ENCODE data around the gene PRTFDC1. TPM values are rescaled to one million over a fixed set of nuclear protein-coding genes. Genes with fewer than 3 reads are reported as not detected.

The PRTFDC1 gene, protein sequence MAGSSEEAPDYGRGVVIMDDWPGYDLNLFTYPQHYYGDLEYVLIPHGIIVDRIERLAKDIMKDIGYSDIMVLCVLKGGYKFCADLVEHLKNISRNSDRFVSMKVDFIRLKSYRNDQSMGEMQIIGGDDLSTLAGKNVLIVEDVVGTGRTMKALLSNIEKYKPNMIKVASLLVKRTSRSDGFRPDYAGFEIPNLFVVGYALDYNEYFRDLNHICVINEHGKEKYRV
- 29.0 TPM for total RNA-seq

DNA sequence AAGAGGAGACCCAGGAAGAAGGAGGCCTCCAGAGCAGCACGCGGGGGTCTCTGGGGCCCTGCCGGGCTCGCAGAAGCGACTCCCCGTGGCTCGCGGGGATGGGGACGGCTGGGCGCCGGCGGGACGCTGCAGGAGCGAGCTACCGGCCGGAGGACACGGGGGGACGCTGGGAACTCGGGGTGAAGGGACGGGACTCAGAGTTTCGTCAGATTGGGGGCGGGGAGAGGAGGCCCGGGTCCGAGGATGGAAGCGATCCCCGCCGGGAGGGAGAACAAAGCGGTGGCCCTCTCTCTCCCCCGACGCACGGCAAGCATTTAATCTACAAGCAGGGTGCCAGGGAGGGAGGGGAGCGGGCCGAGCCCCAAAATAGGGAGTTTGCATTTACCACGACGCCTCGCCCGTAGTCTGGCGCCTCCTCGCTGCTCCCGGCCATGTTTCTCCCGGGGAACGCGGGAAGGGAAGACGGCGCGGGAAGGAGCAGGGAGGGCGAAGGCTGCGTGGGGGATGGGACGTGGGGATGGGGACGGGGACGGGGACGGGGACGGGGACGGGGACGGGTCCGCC is at the start of gene PRTFDC1:
Gene PRTFDC1 (minus strand): TSS at position 464 of the 564 bp plus-strand sequence. CDS start 31 bp downstream, at position 433.

Other genes with a start within 250 kb of the PRTFDC1 start
- gene ARHGAP21, start 228.7 kb downstream of the PRTFDC1 start, total RNA-seq = 209 TPM
- gene ENKUR, start 63.6 kb upstream of the PRTFDC1 start, total RNA-seq = 1.7 TPM
- gene THNSL1, start 64.0 kb upstream of the PRTFDC1 start, total RNA-seq = 13.0 TPM
- 4.9 TPM for gene GPR158, start 222.4 kb upstream of the PRTFDC1 start, total RNA-seq

Measured in camera-type eye (tissue), 1 donor.